ENCODE data around the gene SH3BP5. TPM values are rescaled to one million over a fixed set of nuclear protein-coding genes. Genes with fewer than 3 reads are reported as not detected.
A peak's percentile ranks its signal among the peaks of the same experiment; 100 is the strongest.

The SH3BP5 gene
- total and polyA plus RNA-seq, 3 donors from 2014 or later: 86.7 to 126 (median 102) TPM

DNA sequence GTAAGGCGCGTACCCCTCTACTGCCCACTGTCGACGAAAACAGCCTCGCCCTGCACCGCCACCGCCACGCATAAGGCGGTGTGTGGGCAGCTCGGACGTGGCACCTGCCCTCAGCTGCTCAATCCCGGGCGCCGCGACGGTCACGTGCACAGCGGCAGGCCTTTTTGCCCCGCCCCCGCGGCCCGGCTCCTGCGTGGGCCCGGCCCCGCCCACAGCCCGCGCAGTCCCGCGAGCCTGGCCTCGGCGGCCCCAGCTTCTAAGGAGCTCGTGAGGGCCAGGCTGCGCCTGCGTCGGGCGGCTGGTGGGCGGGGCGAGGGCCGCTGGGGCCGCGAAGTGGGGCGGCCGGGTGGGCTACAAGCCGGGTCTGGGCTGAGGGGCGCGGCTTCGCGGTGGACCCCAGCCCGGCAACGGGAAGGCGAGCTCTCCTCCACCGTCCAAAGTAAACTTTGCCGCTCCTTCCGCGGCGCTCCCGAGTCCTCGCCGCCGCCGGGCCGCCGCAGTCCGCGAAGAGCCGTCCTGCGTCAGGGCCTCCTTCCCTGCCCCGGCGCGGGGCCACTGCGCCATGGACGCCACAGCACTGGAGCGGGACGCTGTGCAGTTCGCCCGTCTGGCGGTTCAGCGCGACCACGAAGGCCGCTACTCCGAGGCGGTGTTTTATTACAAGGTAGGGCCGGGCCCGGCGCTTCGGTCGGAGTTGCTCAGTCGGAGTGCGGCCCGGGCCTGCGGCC, 126.3 kb downstream of the SH3BP5 start, which contains the start of gene CAPN7:
Gene CAPN7, plus strand, starts transcription at position 313 of the 728 bp plus-strand sequence. Its CDS starts 250 bp downstream, at position 563.
- peak; percentile 96 for DNase-seq
- peak within 1 kb of the TSS; percentile 89 to 95 for H3K27ac ChIP-seq
- H3K4me1 ChIP-seq: peaks cover 16% of the 10 kb centered on the region
- H3K36me3 ChIP-seq (ENCODE audit: low read depth, missing control alignments): no peaks in the 10 kb centered on the region
- no peaks in the 10 kb centered on the region for H3K27me3 ChIP-seq
- no peaks in the 10 kb centered on the region for H3K9me3 ChIP-seq
- intact Hi-C loops (cut with DNase I; ENCODE audit: low total_unique reads): no loop called here
- 1% methylated on average over 22 to 63 of the region's 92 CpGs for WGBS, 2 donors
- TF ChIP-seq, protein P1, sequence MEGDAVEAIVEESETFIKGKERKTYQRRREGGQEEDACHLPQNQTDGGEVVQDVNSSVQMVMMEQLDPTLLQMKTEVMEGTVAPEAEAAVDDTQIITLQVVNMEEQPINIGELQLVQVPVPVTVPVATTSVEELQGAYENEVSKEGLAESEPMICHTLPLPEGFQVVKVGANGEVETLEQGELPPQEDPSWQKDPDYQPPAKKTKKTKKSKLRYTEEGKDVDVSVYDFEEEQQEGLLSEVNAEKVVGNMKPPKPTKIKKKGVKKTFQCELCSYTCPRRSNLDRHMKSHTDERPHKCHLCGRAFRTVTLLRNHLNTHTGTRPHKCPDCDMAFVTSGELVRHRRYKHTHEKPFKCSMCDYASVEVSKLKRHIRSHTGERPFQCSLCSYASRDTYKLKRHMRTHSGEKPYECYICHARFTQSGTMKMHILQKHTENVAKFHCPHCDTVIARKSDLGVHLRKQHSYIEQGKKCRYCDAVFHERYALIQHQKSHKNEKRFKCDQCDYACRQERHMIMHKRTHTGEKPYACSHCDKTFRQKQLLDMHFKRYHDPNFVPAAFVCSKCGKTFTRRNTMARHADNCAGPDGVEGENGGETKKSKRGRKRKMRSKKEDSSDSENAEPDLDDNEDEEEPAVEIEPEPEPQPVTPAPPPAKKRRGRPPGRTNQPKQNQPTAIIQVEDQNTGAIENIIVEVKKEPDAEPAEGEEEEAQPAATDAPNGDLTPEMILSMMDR (IDR thresholded peaks at IDR 0.05): peak; percentile 11 to 39 (median 31)
- TF ChIP-seq POLR2A (IDR thresholded peaks at IDR 0.05): peak; percentile 91
- peak within 1 kb of the TSS; percentile 85 to 90 for H3K4me3 ChIP-seq

DNA sequence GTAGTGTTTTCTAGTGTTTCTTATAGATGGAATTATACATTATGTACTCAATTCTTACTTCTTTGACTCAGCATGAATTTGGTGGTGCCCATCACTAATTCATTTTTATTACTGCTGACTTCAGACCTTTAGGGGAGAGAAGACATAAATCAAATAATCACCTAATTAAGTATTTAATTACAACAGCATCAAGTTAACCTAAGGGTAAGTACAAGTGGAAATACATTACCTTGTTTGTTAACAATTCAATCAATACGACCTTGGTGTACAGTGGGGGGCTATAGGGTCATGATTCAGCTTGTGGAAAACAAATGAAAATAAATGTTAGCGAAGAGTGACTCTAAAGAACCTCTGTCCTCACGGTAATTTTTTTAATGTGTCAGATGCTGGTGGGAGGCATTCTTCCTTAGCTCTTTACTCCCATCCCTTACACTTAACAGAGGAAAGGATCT, 126.9 kb downstream of the SH3BP5 start:
- Histone ChIP-seq H3K9me3 (no peaks in the 10 kb centered on the region), H3K4me3 (peak overlapping the region; percentile 85 to 90), H3K4me1 (peaks cover 16% of the 10 kb centered on the region), H3K36me3 (ENCODE audit: low read depth, missing control alignments) (no peaks in the 10 kb centered on the region), H3K27me3 (no peaks in the 10 kb centered on the region), H3K27ac (peak overlapping the region; percentile 89 to 95)
- no peak for DNase-seq
- WGBS, 2 donors: 1 to 2% methylated on average over 3 of the region's 3 CpGs
- intact Hi-C loops (cut with DNase I; ENCODE audit: low total_unique reads): no loop called here
- TF ChIP-seq POLR2A (IDR thresholded peaks at IDR 0.05): no peak
- TF ChIP-seq, protein P1 (IDR thresholded peaks at IDR 0.05): no peak

Small RNAs within 50 kb of the gene (small RNA-seq; reads per million reads assigned to genes)
- gene HMGN2P7 (0 reads per million in 2 donors), gene RNU6-454P (0 reads per million in 2 donors)

Other genes with a start within 250 kb of the SH3BP5 start
- gene RBSN, start 233.4 kb downstream of the SH3BP5 start, total RNA-seq: 10 to 100 TPM; 41.7 to 44.8 TPM
- 19.6 TPM for gene RBSN, start 233.4 kb downstream of the SH3BP5 start, polyA plus RNA-seq (ENCODE audit: insufficient read depth, low read depth, low replicate concordance)
- 10 to 100 TPM; 79.3 to 94.7 TPM for gene CAPN7, start 126.3 kb downstream of the SH3BP5 start, total RNA-seq
- gene CAPN7, start 126.3 kb downstream of the SH3BP5 start, polyA plus RNA-seq (ENCODE audit: insufficient read depth, low read depth, low replicate concordance): 31.0 TPM
- gene METTL6, start 95.0 kb upstream of the SH3BP5 start, total RNA-seq: 10 to 100 TPM; 45.1 to 49.4 TPM
- 42.9 TPM for gene METTL6, start 95.0 kb upstream of the SH3BP5 start, polyA plus RNA-seq (ENCODE audit: insufficient read depth, low read depth, low replicate concordance)
- 10 to 100 TPM; 25.5 to 33.4 TPM for gene EAF1, start 95.0 kb upstream of the SH3BP5 start, total RNA-seq
- 28.5 TPM for gene EAF1, start 95.0 kb upstream of the SH3BP5 start, polyA plus RNA-seq (ENCODE audit: insufficient read depth, low read depth, low replicate concordance)
- 1 to 10 TPM; 5.4 to 7.6 TPM for gene COLQ, start 189.1 kb upstream of the SH3BP5 start, total RNA-seq
- 6.7 TPM for gene COLQ, start 189.1 kb upstream of the SH3BP5 start, polyA plus RNA-seq (ENCODE audit: insufficient read depth, low read depth, low replicate concordance)